NCI-H1048 (cell line): ENCODE measurements around the gene NOP56.
"Not testable (repeated sequence)": the region's sequence is repeated elsewhere in the genome, so short reads cannot be mapped to it uniquely, and the experiment has no call there.

ENCODE experiments used
- DNase-seq: peaks from one replicate; lab custom pipeline; 2025; lab: John Stamatoyannopoulos, UW

Gene NOP56

DNA sequence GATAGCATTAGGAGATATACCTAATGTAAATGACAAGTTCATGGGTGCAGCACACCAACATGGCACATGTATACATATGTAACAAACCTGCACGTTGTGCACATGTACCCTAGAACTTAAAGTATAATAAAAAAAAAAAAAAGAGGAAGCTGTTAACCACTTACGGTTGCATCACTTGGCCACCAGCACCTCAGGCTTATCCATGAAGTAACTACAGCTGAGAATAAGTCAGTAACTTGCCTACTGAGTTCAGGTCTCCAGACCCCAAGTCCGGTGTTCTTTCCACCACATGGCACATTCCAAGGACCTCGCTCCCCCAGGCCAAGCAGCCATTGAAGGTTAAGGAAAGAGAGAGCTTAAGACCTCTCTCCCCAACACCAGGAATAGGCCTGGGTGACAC lies 32.4 kb downstream of the NOP56 start:
- not testable (repeated sequence) for DNase-seq

DNA sequence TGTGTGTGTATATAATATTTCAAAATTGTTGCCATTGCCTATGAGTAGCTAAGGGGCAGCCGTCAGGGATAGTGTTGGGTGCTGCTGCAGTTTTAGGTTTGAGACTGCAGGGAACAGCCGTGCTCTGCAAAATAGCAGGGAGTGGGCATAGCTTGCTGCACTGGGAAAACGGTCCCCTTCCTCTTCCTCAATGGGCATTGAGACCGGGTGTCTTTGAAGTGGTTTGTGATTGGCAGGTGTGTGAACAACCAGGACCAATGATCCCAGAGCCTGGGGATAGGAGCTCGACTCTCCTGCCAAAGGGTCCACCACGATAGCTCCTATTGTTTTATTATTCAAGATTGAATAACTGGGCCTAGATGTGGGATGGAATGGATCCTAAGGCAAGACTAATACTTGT lies 35.1 kb downstream of the NOP56 start:
- no peak for DNase-seq

DNA sequence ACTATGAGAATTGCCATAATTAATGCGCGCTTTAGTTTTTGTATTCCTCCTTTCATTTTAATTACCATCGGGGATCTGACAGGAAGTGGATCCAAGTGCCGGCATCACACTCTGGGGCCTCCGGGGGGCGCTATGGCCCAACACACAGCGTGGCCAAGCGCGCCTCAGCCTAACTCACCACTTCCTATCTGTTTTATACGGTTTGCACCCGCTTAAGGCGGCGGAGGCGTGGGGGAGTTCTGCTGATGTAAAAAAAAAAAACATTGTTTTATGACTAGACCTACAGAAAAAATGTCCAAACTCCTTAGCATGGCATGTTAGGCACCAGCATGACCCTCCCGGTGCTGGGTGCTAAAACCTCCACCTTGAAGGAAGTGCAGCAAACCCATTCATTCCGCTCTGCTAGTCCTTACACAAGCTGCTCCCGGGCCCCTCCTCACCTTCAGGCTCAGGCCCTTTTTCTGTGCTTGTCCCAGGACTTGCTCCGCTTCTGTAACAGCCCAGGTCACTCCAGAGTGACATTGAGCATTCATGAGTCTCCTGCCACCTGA lies 35.7 kb downstream of the NOP56 start:
- DNase-seq = no peak

DNA sequence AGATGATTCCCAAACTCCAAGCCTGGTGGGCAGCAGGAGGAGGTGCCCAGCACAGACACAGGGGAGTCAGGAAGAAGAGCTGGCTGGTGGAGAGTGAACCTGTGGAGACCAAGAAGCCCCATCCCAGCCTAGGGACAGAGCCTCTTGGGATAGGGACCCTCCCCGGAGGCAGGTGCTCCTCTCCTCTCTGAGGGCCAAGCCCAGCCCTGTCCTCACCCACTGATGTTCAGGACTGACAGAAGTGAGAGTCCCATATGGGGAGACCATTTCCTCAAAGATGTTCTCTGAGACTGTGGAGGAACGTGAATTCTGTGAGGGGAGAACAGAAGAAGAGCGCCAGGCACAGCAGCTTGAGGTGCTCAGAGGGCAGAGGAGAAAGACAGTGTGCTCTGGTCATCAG lies 37.8 kb downstream of the NOP56 start:
- DNase-seq = no peak

DNA sequence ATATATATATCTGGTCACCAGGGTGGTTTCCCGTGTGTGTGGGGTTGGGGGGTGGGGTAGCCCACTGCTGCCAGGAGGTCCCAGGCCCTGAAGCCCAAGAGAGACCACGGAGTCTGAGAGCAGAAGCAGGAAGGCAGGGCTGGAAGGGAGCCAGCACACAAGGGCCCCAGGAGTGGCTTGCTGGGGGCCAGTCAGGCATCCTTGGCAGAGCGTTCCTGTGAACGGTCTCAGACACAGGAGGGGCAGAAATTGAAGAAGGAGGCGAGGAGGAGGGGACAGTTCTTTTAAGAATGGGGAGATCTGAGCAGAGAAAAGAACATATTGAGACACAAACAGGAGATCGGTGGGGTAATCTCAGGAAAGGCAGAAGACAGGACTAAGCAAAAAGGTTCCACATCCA lies 38.3 kb downstream of the NOP56 start:
- no peak for DNase-seq

DNA sequence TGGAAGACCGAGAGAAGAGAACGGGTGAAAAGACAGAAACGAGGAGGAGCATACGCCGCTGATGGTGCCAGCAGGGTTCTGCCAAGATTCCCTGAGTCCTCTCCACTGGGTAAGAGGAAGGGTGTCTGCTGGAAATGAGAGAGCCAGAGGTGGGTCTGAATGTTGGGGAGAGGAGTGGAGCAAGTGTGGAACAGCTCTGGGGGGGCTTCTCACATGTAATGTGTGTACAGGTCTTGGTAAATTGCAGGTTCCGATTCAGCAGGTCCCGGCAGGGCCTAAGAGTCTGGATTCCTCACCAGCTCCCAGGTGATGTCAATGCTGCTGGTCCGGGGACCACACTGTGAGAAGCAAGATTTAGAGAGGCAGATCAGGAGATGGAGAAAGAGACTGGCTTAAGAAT lies 38.7 kb downstream of the NOP56 start:
- DNase-seq = no peak

DNA sequence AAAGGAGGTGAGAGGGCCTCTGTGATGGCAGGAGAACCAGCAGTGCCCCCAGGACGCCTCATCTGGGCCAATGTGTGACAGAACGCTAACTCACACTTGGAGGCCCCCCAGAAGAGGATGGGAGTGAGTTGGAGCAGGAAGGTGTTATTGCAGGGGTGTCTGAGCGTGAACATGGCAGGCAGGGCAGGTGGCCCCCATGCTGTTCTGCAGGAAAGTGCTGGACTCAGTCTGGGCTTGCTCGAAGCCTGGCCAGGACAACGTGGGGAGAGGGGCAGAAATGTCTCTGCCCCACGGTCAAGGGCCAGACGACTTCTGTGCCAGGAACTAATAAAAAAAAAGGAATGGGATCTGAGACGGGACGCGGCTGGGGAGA lies 39.2 kb downstream of the NOP56 start:
- no peak for DNase-seq

DNA sequence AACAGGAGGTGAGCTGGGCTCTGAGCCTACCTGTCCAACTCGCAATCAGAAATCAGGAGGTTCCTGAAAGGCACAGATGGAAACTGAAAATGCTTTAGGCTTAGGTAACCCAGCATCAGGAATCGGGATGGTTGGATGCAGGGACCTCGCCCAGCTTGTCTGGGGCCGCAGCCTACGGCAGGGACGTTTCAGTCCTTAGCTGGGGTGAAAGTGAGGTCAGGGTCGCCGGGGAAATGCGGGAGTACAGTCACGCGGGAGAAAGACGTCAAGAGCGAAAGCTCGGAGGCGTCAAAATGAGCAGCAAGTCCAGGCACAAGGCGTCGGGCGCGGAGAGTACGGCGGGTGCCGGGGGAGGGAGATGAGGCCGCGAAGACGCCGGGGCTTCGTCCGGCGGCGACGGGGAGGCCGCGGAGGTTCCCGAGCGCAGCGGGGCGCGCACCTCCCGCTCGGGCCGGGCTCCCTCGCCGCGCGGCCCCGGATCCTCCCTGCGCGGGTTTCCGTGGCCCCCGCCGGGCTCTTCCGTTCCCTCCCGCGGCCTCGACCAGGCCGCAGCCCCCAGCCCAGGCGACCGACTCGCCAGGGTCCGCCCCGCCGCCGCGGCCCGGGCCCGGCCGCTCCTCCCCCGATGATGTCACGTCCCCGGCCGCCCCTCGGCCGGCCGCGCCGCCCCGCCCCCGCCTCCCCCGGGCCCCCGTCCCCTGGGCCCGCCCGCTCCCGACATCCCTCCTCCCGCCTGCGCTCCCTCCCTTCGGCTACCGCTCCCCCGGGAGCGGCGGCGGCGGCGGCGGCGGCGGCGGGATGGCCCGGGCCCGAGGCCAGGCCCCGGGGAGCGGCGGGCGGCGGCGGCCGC lies 39.8 kb downstream of the NOP56 start, which contains the start of gene EBF4:
Gene EBF4 (plus strand): TSS at position 745 of the 850 bp plus-strand sequence. CDS start 866 bp downstream, outside the sequence.
- DNase-seq = no peak

DNA sequence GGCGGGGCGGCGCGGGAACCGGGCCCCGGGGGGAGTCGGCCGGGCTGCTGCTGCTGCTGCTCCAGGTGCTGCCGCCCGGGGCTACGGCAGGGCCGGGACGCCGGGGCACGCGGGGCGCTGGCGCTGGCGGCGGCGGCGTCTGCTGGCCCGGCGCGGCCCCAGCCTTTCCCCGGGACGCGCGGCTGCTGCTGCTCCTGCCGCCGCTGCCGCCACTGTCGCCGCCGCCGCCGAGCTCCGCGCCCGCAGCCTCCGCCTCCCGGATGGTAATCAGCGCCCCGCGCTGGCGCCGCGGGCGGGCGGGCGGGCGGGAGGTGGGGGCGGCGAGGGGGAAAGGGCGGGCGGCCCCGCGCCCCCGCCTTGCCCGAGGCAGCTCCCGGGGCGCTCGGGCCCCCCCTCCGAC lies 40.5 kb downstream of the NOP56 start:
- no peak for DNase-seq

DNA sequence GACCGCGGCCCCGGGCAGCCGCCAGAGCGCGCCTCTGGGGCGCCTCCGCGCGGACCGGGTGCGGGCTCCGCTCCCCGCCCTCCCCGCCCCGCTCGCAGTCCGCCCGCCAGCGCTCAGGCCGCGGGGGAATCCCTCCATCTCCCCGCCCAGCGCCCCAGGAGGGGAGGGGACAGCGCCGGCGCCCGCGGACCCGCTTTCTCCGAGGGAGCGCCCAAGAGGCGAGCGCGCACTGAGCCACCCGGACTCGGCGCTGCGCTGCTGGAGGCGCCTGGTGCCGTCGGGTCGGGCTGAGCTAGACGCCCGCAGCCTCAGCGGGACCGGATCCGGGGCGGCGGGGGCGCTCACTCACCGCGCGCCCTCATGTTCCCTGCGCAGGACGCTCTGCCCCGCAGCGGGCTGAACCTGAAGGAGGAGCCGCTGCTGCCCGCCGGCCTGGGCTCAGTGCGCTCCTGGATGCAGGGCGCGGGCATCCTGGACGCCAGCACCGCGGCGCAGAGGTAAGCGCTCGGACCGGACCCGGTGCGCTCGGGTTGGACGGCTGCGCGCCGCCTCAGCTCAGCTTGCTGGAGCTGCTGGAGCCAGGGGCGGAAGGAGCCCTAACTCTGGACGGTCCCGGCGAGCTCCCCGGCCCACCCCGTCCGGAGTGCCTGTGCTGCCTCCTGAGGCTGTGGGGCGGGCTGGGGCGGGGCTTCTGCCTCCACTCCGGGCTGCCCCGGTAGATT lies 41.0 kb downstream of the NOP56 start:
- DNase-seq = no peak

DNA sequence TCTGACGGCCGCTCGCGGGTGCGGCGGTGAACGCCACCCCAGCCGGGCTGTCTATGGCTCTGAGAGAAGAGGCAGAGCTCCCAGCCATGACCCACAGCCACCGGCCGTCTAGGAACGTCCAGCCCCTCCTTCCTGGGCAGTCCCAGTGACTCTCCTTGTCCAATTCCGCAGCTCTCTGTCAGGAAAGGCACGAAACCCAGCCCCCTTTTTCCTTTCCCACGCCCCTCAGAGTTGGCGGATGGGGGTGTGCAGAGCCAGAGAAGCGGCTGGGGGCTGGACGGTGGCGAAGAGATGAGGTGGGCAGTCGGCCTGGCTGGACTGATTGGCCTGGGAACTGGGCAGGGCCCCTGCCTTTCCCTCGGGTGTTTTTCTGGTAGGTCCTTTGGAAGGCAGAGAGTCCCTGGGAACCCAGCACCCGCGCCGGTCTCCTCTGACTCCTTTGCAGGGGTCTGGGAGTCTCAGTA lies 41.6 kb downstream of the NOP56 start:
- DNase-seq = no peak

DNA sequence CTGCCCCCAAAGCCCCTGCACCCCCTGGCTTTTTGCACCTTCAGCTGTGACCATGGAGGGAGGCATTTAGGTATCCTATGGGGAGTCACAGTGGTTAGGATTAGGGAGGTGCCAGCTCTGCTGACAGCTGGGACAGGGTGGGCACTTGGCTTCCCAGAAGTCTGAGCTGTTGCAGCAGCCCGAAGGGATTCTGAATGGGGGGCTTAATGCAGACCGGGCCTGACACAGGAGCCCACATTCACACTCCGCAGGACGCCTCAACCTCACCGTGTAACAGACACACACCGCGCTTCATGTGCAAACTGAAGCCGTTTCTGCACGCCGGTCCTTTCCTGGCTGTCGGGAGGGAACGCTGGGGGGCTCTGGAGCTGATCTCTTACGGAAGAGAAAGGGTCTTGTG lies 42.1 kb downstream of the NOP56 start:
- DNase-seq = no peak

DNA sequence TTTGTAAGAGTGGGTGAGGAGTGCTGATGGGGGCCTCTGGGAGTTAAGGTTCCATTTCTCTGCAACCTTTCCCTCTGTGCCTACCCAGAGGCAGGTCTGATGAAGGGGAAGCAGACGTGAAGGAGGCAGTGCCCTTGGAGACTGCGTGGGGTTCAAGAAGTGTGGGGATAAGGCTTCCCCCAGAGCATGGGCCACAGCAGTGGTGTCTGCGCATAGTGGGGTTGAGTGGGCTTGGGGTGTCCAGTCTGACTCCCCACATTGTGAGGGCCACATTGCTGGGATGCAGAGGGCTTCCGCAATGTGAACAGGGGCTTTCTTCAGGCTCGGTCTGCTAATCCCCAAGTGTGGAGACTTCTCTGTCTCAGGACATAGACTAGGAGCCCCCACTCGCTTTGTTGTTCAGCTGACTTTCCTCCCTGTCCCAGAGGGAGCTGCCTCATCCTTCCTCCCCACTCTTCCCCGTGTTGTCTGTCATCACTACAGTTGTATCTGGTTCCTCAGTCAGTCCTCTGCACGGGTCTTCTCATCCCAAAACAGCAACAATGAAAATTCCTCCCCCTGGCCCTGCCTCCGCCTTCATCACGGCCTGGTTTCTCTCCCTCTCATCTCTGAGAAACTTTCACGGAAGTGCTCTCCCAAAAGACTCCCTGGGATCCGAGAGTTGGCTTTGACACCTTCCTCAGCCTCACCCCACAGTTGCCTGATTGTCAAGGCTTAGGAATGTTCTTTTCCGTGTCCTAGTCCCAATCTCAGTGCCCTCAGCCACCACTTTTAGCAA lies 43.0 kb downstream of the NOP56 start:
- no peak for DNase-seq

DNA sequence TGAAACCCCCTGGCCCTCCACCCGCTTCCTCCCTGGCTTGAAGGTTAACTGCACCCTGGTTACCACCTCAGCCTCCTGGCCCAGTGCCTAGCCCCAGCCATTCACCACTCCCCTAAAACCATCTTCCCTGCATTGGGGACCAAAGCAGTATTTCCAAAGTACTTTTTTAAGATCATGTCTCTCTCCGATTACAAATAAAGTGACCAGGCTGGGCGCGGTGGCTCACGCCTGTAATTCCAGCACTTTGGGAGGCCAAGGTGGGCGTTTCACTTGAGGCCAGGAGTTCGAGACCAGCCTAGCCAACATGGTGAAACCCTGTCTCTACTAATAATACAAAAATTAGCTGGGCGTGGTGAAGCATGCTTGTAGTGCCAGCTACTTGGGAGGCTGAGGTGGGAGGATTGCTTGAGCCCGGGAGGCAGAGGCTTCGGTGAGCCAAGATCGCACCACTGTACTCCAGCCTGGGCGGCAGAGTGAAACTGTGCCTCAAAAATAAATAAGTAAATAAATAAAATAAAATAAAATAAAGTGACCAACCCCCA lies 43.6 kb downstream of the NOP56 start:
- DNase-seq = not testable (repeated sequence)

DNA sequence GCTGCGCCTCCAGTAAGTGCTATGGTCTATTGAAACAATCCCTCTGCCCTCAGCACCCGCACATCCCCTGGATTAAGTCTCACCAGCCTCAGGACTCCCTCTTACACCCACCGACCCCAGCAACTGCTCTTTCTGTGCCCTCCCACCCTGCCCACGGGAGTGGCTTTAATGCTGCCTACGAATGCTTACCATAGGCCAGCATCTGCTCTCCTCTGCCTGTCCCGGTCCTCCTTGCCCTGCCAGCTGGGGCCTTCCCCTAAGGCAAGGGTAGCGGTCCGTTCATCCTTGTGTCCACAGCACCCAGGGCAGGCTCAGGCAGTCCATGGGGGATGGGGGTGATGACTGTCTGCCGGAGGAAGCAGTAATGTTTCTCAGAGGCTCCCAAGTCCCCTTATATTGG lies 44.2 kb downstream of the NOP56 start:
- no peak for DNase-seq

DNA sequence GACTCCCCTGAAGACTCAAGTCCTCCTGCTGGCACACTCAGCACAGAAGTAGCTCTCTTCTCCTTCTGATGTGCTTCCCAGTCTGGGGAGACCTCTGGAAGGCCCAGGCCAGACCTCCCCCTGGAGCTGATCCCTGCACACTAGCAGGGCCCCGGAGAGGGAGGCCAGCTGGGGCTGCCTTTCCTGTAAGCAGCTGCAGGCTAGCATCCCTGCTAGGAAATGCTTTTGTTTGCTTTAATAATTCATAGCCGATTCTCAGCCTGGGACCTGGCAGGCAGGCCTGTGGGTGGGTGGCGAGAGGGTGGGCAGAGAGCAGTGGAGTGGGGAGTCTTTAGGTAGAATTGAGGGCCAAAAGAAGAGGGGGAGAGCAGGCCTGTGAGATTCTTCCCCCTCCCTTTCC lies 45.3 kb downstream of the NOP56 start:
- no peak for DNase-seq

DNA sequence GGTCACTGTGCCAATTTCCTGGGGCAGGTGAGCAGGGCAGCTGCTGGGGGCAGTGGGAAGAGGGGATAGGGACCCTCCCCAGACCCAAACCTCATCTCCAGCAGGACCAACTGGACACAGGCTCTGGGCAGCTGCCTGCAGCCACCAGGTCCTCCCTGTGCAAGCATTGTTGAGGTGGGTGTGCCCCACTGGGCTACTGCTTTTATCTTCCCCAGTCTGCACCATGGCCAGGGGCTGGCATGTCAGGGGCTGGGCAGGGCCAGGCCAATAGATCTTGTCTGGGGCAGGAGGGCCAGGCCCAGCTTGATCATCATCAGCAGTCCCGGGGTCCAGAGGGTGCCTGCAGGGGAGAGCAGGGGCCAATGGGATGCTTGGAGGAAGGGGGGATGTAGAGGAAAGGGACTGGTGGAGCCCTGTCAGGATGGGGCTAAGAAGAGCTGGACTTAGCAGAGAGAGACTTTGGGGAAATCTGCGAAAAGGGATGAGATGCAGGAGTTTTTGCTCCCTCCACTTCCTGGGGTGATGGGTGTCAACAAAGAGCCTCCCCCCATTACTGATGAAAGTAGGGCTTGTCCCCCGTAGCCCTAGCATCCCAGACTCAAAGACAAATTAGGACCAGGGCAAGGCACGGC lies 45.9 kb downstream of the NOP56 start:
- no peak for DNase-seq

DNA sequence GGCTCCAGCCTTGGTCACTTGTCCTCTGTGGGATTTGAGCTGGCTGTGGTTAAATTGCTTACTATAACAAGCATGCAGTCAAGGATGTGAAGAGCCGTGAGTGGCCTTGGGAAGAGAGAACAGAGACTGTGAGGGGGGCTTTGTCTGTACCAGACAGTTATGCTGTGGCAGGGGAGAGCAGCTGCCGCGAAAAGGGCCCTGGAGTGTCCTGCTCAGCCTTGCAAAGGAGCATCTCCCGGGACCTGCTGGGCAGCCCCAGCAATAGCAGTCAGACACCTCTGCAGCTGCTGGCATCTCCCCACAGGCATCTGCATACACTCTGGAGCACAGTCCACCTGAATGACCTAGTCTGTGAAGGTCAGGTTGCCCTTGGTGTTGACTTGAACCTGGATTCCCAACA lies 46.5 kb downstream of the NOP56 start:
- DNase-seq = no peak

DNA sequence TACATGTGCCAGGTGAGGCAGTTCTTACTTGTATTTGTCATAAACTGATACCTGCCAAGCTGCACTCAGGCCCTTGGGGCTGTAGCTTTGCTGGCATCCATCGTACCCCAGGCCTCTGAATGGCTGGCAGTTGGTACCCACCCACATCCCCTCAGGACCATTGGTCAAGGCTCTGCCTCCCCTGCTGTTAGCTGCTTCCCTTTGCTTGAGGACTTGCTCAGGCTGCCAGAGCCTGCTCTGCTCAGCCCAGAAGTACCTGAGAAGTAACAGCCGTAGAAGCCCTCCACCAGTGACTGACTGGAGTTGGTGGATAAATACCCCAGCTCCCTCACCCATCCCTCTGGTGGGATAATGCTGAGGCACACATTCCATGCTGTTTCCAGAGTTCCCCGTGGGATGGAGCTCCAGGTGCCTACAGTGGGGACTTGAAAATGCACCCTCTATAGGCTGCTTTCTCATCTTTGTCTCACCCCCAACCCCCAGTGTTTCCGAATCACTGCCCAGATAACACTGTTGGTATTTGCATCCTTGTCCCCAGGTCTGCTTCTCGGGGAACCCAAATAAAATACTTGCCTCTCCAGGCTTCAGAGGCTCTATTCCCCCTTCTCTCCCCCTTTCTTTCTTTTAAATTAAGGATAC lies 47.5 kb downstream of the NOP56 start:
- no peak for DNase-seq

DNA sequence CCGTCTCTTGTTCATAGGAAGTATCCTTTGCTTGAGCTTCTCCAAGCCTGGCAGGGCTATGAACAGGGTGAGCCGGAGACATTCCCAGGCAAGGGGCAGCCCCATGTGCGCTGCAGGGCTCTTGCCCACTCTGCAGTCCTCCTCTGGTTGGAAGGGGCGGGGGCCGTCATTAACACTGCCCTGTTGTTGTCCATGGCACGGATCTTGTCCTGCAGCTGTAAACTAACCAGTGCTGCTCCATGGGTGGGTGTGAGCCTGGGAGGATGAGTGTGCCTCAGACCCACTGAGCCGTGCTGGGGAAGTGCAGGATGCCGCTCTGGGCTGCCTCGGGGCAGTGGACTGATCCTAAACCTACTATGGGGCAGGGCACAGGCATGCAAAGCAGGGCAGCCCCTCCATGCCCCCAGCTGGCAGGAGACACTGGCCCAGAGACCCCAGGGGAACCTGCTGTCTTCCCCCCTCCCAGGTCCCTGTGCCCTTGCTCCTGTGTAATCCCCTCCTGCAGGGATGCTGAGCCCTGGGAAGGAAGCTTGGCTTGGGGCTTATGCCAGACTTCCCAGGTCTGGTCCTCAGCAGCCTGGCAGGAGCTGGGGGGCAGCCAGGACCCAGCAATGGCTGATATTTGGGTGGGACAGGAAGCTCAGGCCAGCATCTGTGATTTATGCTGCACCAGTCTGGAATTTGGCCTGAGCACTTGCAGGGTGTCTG lies 48.6 kb downstream of the NOP56 start:
- no peak for DNase-seq
